HepG2 (cell line): Measurements from ENCODE around the gene CACNG5. TPM values are rescaled to one million over a fixed set of nuclear protein-coding genes. Genes with fewer than 3 reads are reported as not detected.
A peak's percentile ranks its signal among the peaks of the same experiment; 100 is the strongest.

Experiments
- ATAC-seq: fragments of 200-7000 bp; cut with Tn5 transposase; 3 replicates; pipeline ENCODE4 v1.9.1; 2020; ENCODE audit warnings: mild to moderate bottlenecking, moderate library complexity
- BruUV-seq: library from RNA; stranded (reverse); fragments of 400-500 nt; replicated peaks from 2 replicates; lab custom pipeline; 2021; lab: Mats Ljungman, UMichigan
- CTCF ChIA-PET: fragments of 300-600 bp; formaldehyde crosslinking; extraction: SDS; loops from one replicate; lab custom pipeline; 2021; ENCODE audit warnings: low total read pairs, inconsistent platforms, low intra/inter-chr PET ratio; lab: Yijun Ruan, JAX
- POLR2A ChIA-PET: fragments of 350-600 bp; sonication (Branson Sonifier 250); formaldehyde crosslinking; loops from one replicate; lab custom pipeline; 2020; ENCODE audit warnings: antibody characterized with exemption, inconsistent platforms; lab: Yijun Ruan, JAX
- DNase-seq: peaks from one replicate; pipeline ENCODE4 v3.0.0-alpha.2; 2015; ENCODE audit warnings: low spot score
- FAIRE-seq: peaks from 3 replicates; lab custom pipeline; 2011; peaks lifted over from hg19 to GRCh38; lab: Jason Lieb, UNC
- H2AFZ ChIP-seq: one replicate; pipeline ENCODE4 v1.6.1; 2011; ENCODE audit warnings: low read length, inconsistent platforms
- H3K27ac ChIP-seq: fragments of 300-600 bp; 3 replicates; pipeline ENCODE4 v1.8.0; 2011; ENCODE audit warnings: mixed run types, mild to moderate bottlenecking, mixed read lengths, low read length, inconsistent platforms; ENCODE audit not compliant: insufficient read depth; ENCODE audit errors: extremely low read length
- H3K27me3 ChIP-seq, 2 experiments: fragments of 200-600 bp in 1 of 2; 2 replicates in 1 of 2; 3 replicates in 1 of 2; pipeline versions ENCODE4 v1.6.0 to v1.8.0; 2011; ENCODE audit warnings: low read length in 2 of 2, mild to moderate bottlenecking in 2 of 2, moderate library complexity in 2 of 2, inconsistent platforms in 1 of 2; ENCODE audit not compliant: insufficient read depth in 2 of 2, control insufficient read depth in 1 of 2
- H3K36me3 ChIP-seq, 2 experiments: fragments of 200-600 bp in 1 of 2; replicated peaks in 1 of 2; 2 replicates in 1 of 2; 3 replicates in 1 of 2; pipeline versions ENCODE4 v1.5.1 to v1.8.0; 2011; ENCODE audit warnings: low read length in 2 of 2, inconsistent platforms in 1 of 2; ENCODE audit not compliant: insufficient read depth in 2 of 2, control insufficient read depth in 1 of 2
- H3K4me1 ChIP-seq: 2 replicates; pipeline ENCODE4 v1.5.1; 2012; ENCODE audit warnings: low read length, inconsistent platforms; ENCODE audit not compliant: insufficient read depth
- H3K4me2 ChIP-seq: 2 replicates; pipeline ENCODE4 v1.6.0; 2011; ENCODE audit warnings: low read depth, low read length, inconsistent platforms
- H3K4me3 ChIP-seq, 3 experiments: fragments of 200-600 bp in 1 of 3; sonication (generic), shearing (Covaris generic) in 1 of 3; replicated peaks in 1 of 3; 2 replicates each; pipeline ENCODE4 v1.5.1; 2011 to 2016; ENCODE audit warnings: low read length in 3 of 3, inconsistent platforms in 2 of 3, low read depth in 2 of 3, mild to moderate bottlenecking in 2 of 3, control low read depth in 1 of 3, mixed read lengths in 1 of 3; ENCODE audit not compliant: insufficient read depth in 1 of 3
- H3K79me2 ChIP-seq: one replicate; pipeline ENCODE4 v1.6.1; 2011; ENCODE audit warnings: low read length, inconsistent platforms; ENCODE audit not compliant: insufficient read depth
- H3K9ac ChIP-seq: 2 replicates; pipeline ENCODE4 v1.6.0; 2011; ENCODE audit warnings: mild to moderate bottlenecking, low read depth, low read length, inconsistent platforms; ENCODE audit not compliant: insufficient read depth
- H3K9me3 ChIP-seq: 2 replicates; pipeline ENCODE4 v1.5.1; 2012; ENCODE audit warnings: mild to moderate bottlenecking, low read length
- H4K20me1 ChIP-seq: 2 replicates; pipeline ENCODE4 v1.6.0; 2011; ENCODE audit warnings: inconsistent platforms, mild to moderate bottlenecking, low read length, moderate library complexity; ENCODE audit not compliant: insufficient read depth
- AGO2 ChIP-seq: fragments of 200-400 bp; formaldehyde crosslinking; optimal IDR thresholded peaks from 2 replicates; pipeline ENCODE3; 2017; ENCODE audit warnings: mild to moderate bottlenecking, low read depth, low read length, moderate library complexity
- BORCS8-MEF2B ChIP-seq: sonication (generic); formaldehyde crosslinking; IDR thresholded peaks from 2 replicates; pipeline ENCODE4 v1.8.0; 2022; ENCODE audit warnings: mild to moderate bottlenecking, missing genetic modification reagents
- FLYWCH1 ChIP-seq: sonication (generic); formaldehyde crosslinking; IDR thresholded peaks from 2 replicates; pipeline ENCODE4 v1.8.1; 2023; ENCODE audit warnings: mild to moderate bottlenecking, missing genetic modification reagents
- FOSL2 ChIP-seq: sonication (generic); formaldehyde crosslinking; IDR thresholded peaks from 2 replicates; pipeline ENCODE4 v1.4.0; 2020; ENCODE audit warnings: missing genetic modification reagents
- FOXA1 ChIP-seq, 2 experiments: fragments of 450-650 bp in 1 of 2; sonication (generic) in 1 of 2; formaldehyde crosslinking in 1 of 2; IDR thresholded peaks; 2 replicates each; pipeline versions ENCODE4 v1.4.0 to v1.6.1; 2016 to 2020; ENCODE audit warnings: missing genetic modification reagents in 1 of 2
- FOXM1 ChIP-seq: sonication (generic); formaldehyde crosslinking; IDR thresholded peaks from 2 replicates; pipeline ENCODE4 v1.5.0; 2020; ENCODE audit warnings: missing genetic modification reagents
- GATAD1 ChIP-seq: IDR thresholded peaks from 2 replicates; pipeline ENCODE4 v1.6.1; 2016; ENCODE audit warnings: missing genetic modification reagents, missing compliant biosample characterization
- JUN ChIP-seq: sonication (generic); formaldehyde crosslinking; IDR thresholded peaks from 2 replicates; pipeline ENCODE4 v1.4.0; 2020; ENCODE audit warnings: mild to moderate bottlenecking, missing genetic modification reagents
- KDM2A ChIP-seq: sonication (generic); formaldehyde crosslinking; IDR thresholded peaks from 2 replicates; pipeline ENCODE4 v1.4.0; 2020; ENCODE audit warnings: low read depth, missing genetic modification reagents, borderline replicate concordance
- NFE2L2 ChIP-seq: fragments of 150-350 bp; IDR thresholded peaks from 2 replicates; pipeline ENCODE4 v1.6.1; 2014; ENCODE audit warnings: low read length
- RBM22 ChIP-seq: fragments of 200-400 bp; formaldehyde crosslinking; optimal IDR thresholded peaks from 2 replicates; pipeline ENCODE3; 2017; ENCODE audit warnings: mild to moderate bottlenecking, low read length, moderate library complexity
- RFX5 ChIP-seq: IDR thresholded peaks from 2 replicates; pipeline ENCODE4 v1.6.1; 2011; ENCODE audit warnings: low read depth, low read length, improper control_type of control experiment
- TAF15 ChIP-seq: fragments of 200-400 bp; formaldehyde crosslinking; IDR thresholded peaks from one replicate; pipeline ENCODE4 v1.6.1; 2018; ENCODE audit warnings: mild to moderate bottlenecking, low read depth, low read length; ENCODE audit not compliant: poor library complexity, severe bottlenecking
- ZNF580 ChIP-seq: IDR thresholded peaks from 2 replicates; pipeline ENCODE4 v1.6.1; 2016; ENCODE audit warnings: low read depth, borderline replicate concordance
- ZNF660 ChIP-seq: sonication (generic); formaldehyde crosslinking; IDR thresholded peaks from 2 replicates; pipeline ENCODE4 v1.5.1; 2020; ENCODE audit warnings: mild to moderate bottlenecking, low read depth, missing genetic modification reagents, borderline replicate concordance
- ZNF687 ChIP-seq: sonication (generic); formaldehyde crosslinking; IDR thresholded peaks from 2 replicates; pipeline ENCODE4 v1.5.1; 2020; ENCODE audit warnings: mild to moderate bottlenecking, missing genetic modification reagents, moderate library complexity
- ZNF800 ChIP-seq: sonication (generic); formaldehyde crosslinking; IDR thresholded peaks from 2 replicates; pipeline ENCODE4 v1.4.0; 2020; ENCODE audit warnings: missing genetic modification reagents
- ZSCAN21 ChIP-seq: sonication (generic); formaldehyde crosslinking; IDR thresholded peaks from 2 replicates; pipeline ENCODE4 v1.8.0; 2022; ENCODE audit warnings: mild to moderate bottlenecking, missing genetic modification reagents, moderate library complexity, borderline replicate concordance
- WGBS: methylation state at CpG from one replicate; pipeline ENCODE4 v1.1.6; 2017; ENCODE audit warnings: low lambda C conversion rate; 5-methylcytosine and 5-hydroxymethylcytosine counted together
- in situ Hi-C: cut with HindIII; loops from 2 replicates; pipeline ENCODE4 v1.10.0; 2017; ENCODE audit warnings: low pct_unique_long_range_greater_than_20kb; ENCODE audit not compliant: extremely low pct_ligation_motif_present
- intact Hi-C: fragments of 100-400 bp; cut with micrococcal nuclease; formaldehyde crosslinking; loops from one replicate; pipeline ENCODE4 v1.10.0; 2022; ENCODE audit not compliant: unreplicated experiment
- polyA plus RNA-seq, 8 experiments: library from polyadenylated mRNA; depleted of rRNA in 3 of 8; stranded (reverse) in 7 of 8; unstranded in 1 of 8; fragments of >200 nt; fragmentation: Illumina TruSeq in 4 of 8; extraction: Trizol in 4 of 8; gene quantifications; 2 replicates each; pipeline versions ENCODE4 v1.2.1 to v1.2.3, GENCODE V29; 2011 to 2016; ENCODE audit warnings: low read depth in 4 of 8, missing spikeins in 1 of 8, mixed read lengths in 1 of 8; ENCODE audit not compliant: insufficient read depth in 1 of 8
- total RNA-seq, 5 experiments: library from RNA; depleted of rRNA; stranded (reverse); fragments of >200 nt; fragmentation: Illumina TruSeq; extraction: Trizol; gene quantifications; 2 replicates each; pipeline ENCODE4 v1.2.3, GENCODE V29; 2016; ENCODE audit warnings: low read depth in 1 of 5

The CACNG5 gene
- total and polyA plus RNA-seq, 2 of the 13 experiments (the other 11 are each of a cell fraction or from before 2014, with no cell fraction given), result not detected

- TF ChIP-seq ZNF580, result no peak
- no peak for TF ChIP-seq NFE2L2
- TF ChIP-seq RFX5, result peak; percentile 92
- no peak for TF ChIP-seq FOXA1 (IDR thresholded peaks at IDR 0.05)
- no peak for TF ChIP-seq FOXA1 (CRISPR knock-in tag; IDR thresholded peaks at IDR 0.05)
- no peak for TF ChIP-seq FOXM1
Observed at GRCh38 chr17:66810951-66811682, 23.8 kb upstream of the CACNG5 start (continued).

GRCh38 chr17:66811683-66812054, 23.2 kb upstream of the CACNG5 start:
- no peak overlapping the region for H3K27ac ChIP-seq
- H3K9me3 ChIP-seq, result no peaks in the 10 kb centered on the region
- H3K4me2 ChIP-seq, result peak overlapping the region; percentile 8; the same call in 1 of the 2 replicates
- H3K4me1 ChIP-seq, result peaks cover 33% of the 10 kb centered on the region
- BruUV-seq, result no TSS peak
- no peak overlapping the region for H3K9ac ChIP-seq
- H2AFZ ChIP-seq, result no peak overlapping the region
- H3K4me3 ChIP-seq, result no peak overlapping the region
- H3K79me2 ChIP-seq, result no peaks in the 10 kb centered on the region
- H4K20me1 ChIP-seq, result no peaks in the 10 kb centered on the region
- in situ Hi-C loops (no loop called here), intact Hi-C loops (no loop called here)
- DNase-seq, result no peak
- ChIA-PET CTCF (no interaction called here), POLR2A (no interaction called here)
- ATAC-seq, result peak; percentile 13
- FAIRE-seq, result no peak
- 42% methylated on average over 9 of the region's 9 CpGs for WGBS
- no peaks in the 10 kb centered on the region for H3K27me3 ChIP-seq
- no peaks in the 10 kb centered on the region for H3K36me3 ChIP-seq
- TF ChIP-seq ZNF687 (CRISPR knock-in tag) (peak; percentile 19; the same call in 1 of the 2 replicates), AGO2 (peak; percentile 18), BORCS8-MEF2B (CRISPR knock-in tag) (no peak), FOSL2 (CRISPR knock-in tag) (no peak), TAF15 (no peak), KDM2A (CRISPR knock-in tag) (peak; percentile 43; the same call in 1 of the 2 replicates), ZNF800 (CRISPR knock-in tag) (no peak), ZNF660 (CRISPR knock-in tag) (no peak), RBM22 (peak; percentile 83), ZSCAN21 (CRISPR knock-in tag) (no peak), FLYWCH1 (CRISPR knock-in tag) (no peak), JUN (no peak), GATAD1 (CRISPR knock-in tag) (no peak)
